ENCODE results near the gene MYOG.
A peak's percentile ranks its signal among the peaks of the same experiment; 100 is the strongest.

Gene MYOG

GRCh38 chr1:203099805-203100515 lies 14.1 kb upstream of the MYOG start:
- Mint-ChIP-seq H3K36me3 (ENCODE audit: low read depth) (peaks cover 7% of the 10 kb centered on the region), H3K9me3 (peaks cover 23% of the 10 kb centered on the region), H3K4me3 (no peak overlapping the region), H3K27ac (no peak overlapping the region), H3K27me3 (ENCODE audit: low read depth) (peaks cover 4% of the 10 kb centered on the region), H3K4me1 (peaks cover 47% of the 10 kb centered on the region)
- TF ChIP-seq CTCF (IDR thresholded peaks at IDR 0.05; ENCODE audit: unreplicated experiment in 3 of 3) = no peak

GRCh38 chr1:203098914-203099520 lies 13.2 kb upstream of the MYOG start:
- TF ChIP-seq CTCF (IDR thresholded peaks at IDR 0.05; ENCODE audit: unreplicated experiment in 3 of 3) = no peak
- Mint-ChIP-seq H3K4me1 (peaks cover 45% of the 10 kb centered on the region), H3K27ac (peak overlapping the region in 1 of 3 experiments; percentile 43), H3K27me3 (ENCODE audit: low read depth) (peaks cover 4% of the 10 kb centered on the region), H3K36me3 (ENCODE audit: low read depth) (peaks cover 13% of the 10 kb centered on the region), H3K9me3 (peaks cover 31% of the 10 kb centered on the region), H3K4me3 (no peak overlapping the region)

DNA sequence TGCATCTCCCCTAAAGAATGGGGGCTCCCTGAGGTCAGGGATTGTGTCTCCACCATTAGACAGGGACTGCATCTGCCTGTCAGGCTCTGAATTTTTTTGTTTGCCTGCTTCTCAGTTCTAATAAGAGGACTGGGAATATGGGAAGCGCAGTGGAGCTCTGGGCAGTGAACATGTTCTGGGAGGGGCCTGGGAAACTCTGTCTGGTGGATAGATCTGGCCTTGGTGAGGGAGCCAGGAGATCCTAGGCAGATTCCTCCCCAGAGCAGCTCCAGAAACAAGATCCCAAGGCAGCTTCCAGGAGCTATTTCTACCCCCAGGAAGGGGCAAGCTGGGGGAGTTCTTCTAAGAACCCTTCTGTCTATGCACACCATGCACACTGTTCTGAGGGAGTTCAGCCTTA lies 12.6 kb upstream of the MYOG start:
- Mint-ChIP-seq H3K9me3 (peaks cover 34% of the 10 kb centered on the region), H3K4me1 (peaks cover 39% of the 10 kb centered on the region), H3K4me3 (no peak overlapping the region), H3K36me3 (ENCODE audit: low read depth) (peaks cover 13% of the 10 kb centered on the region), H3K27ac (no peak overlapping the region), H3K27me3 (ENCODE audit: low read depth) (peaks cover 4% of the 10 kb centered on the region)
- no peak for TF ChIP-seq CTCF (IDR thresholded peaks at IDR 0.05; ENCODE audit: unreplicated experiment in 3 of 3)

GRCh38 chr1:203097001-203097400 lies 11.2 kb upstream of the MYOG start:
- Mint-ChIP-seq H3K9me3 (peaks cover 34% of the 10 kb centered on the region), H3K4me1 (peaks cover 37% of the 10 kb centered on the region), H3K4me3 (no peak overlapping the region), H3K36me3 (ENCODE audit: low read depth) (peaks cover 13% of the 10 kb centered on the region), H3K27ac (no peak overlapping the region), H3K27me3 (ENCODE audit: low read depth) (peaks cover 4% of the 10 kb centered on the region)
- no peak for TF ChIP-seq CTCF (IDR thresholded peaks at IDR 0.05; ENCODE audit: unreplicated experiment in 3 of 3)

- TF ChIP-seq CTCF (IDR thresholded peaks at IDR 0.05; ENCODE audit: unreplicated experiment in 3 of 3) = no peak
Measured at GRCh38 chr1:203096566-203096965, 10.8 kb upstream of the MYOG start.

More at GRCh38 chr1:203096566-203096965, 10.8 kb upstream of the MYOG start:
- Mint-ChIP-seq H3K9me3 (peaks cover 34% of the 10 kb centered on the region), H3K4me1 (peaks cover 37% of the 10 kb centered on the region), H3K4me3 (no peak overlapping the region), H3K36me3 (ENCODE audit: low read depth) (peaks cover 13% of the 10 kb centered on the region), H3K27ac (no peak overlapping the region), H3K27me3 (ENCODE audit: low read depth) (peaks cover 4% of the 10 kb centered on the region)
